Osteoblast (primary cell): ENCODE data around the gene PIK3C3. TPM values are rescaled to one million over a fixed set of nuclear protein-coding genes. Genes with fewer than 3 reads are reported as not detected.

Experiments used
- DNase-seq: peaks from one replicate; pipeline ENCODE4 v3.0.0; 2011; ENCODE audit warnings: low spot score, mixed read lengths; ENCODE audit not compliant: insufficient read length; ENCODE audit errors: missing footprints
- H2AFZ ChIP-seq: 2 replicates; pipeline ENCODE4 v1.6.0; 2011; ENCODE audit warnings: mild to moderate bottlenecking, low read length
- H3K27ac ChIP-seq: 2 replicates; pipeline ENCODE4 v1.5.1; 2011; ENCODE audit warnings: mild to moderate bottlenecking, low read depth, low read length, moderate library complexity
- H3K27me3 ChIP-seq: 2 replicates; pipeline ENCODE4 v1.6.0; 2012; ENCODE audit warnings: mild to moderate bottlenecking, control low read depth, inconsistent platforms, low read length, moderate library complexity; ENCODE audit not compliant: insufficient read depth
- H3K36me3 ChIP-seq: 2 replicates; pipeline ENCODE4 v1.5.1; 2011; ENCODE audit warnings: mild to moderate bottlenecking, low read length, control low read depth, moderate library complexity; ENCODE audit not compliant: insufficient read depth
- H3K4me1 ChIP-seq: 2 replicates; pipeline ENCODE4 v1.5.1; 2011; ENCODE audit warnings: mild to moderate bottlenecking, low read length, control low read depth, moderate library complexity; ENCODE audit not compliant: insufficient read depth
- H3K4me2 ChIP-seq: 2 replicates; pipeline ENCODE4 v1.6.0; 2011; ENCODE audit warnings: mild to moderate bottlenecking, low read length; ENCODE audit not compliant: insufficient read depth
- H3K4me3 ChIP-seq: fragments of 200-600 bp; sonication (generic); 3 replicates; pipeline ENCODE4 v1.5.1; 2012; ENCODE audit warnings: mild to moderate bottlenecking, low read length, inconsistent platforms; ENCODE audit not compliant: insufficient read depth
- H3K79me2 ChIP-seq: 2 replicates; pipeline ENCODE4 v1.6.0; 2012; ENCODE audit warnings: mild to moderate bottlenecking, low read length, control low read depth, inconsistent platforms; ENCODE audit not compliant: insufficient read depth
- H3K9me3 ChIP-seq: 2 replicates; pipeline ENCODE4 v1.5.1; 2011; ENCODE audit warnings: low read depth, low read length, control low read depth
- H4K20me1 ChIP-seq: 2 replicates; pipeline ENCODE4 v1.6.0; 2012; ENCODE audit warnings: mild to moderate bottlenecking, low read length, control low read depth; ENCODE audit not compliant: insufficient read depth
- CTCF ChIP-seq: IDR thresholded peaks from 2 replicates; pipeline ENCODE4 v1.5.1; 2011; ENCODE audit warnings: mild to moderate bottlenecking, low read depth, low read length, moderate library complexity; ENCODE audit errors: extremely low read depth
- total RNA-seq: library from RNA; depleted of rRNA; stranded (reverse); fragments of >200 nt; gene quantifications from 2 replicates; pipeline ENCODE4 v1.2.3, GENCODE V29; 2012

Gene PIK3C3
- total RNA-seq, 1 donor: 59.4 TPM

GRCh38 chr18:41928581-41928980 lies 26.5 kb upstream of the PIK3C3 start:
- H3K4me2 ChIP-seq: no peak overlapping the region
- no peak for DNase-seq
- no peaks in the 10 kb centered on the region for H3K4me1 ChIP-seq
- H3K27ac ChIP-seq: no peak overlapping the region
- TF ChIP-seq CTCF: no peak
- H3K27me3 ChIP-seq: no peaks in the 10 kb centered on the region
- no peak overlapping the region for H2AFZ ChIP-seq
- H3K9me3 ChIP-seq: no peaks in the 10 kb centered on the region
- no peaks in the 10 kb centered on the region for H3K36me3 ChIP-seq
- no peaks in the 10 kb centered on the region for H3K79me2 ChIP-seq
- no peaks in the 10 kb centered on the region for H4K20me1 ChIP-seq
- H3K4me3 ChIP-seq: no peak overlapping the region

- DNase-seq: no peak
These were observed 22.1 kb upstream of the PIK3C3 start for GRCh38 chr18:41932899-41933298.

GRCh38 chr18:41933778-41934177 lies 21.3 kb upstream of the PIK3C3 start:
- H3K4me1 ChIP-seq: peaks cover 18% of the 10 kb centered on the region
- no peak overlapping the region for H2AFZ ChIP-seq
- H3K4me2 ChIP-seq: no peak overlapping the region
- no peak for TF ChIP-seq CTCF
- no peak overlapping the region for H3K27ac ChIP-seq
- DNase-seq: no peak
- no peaks in the 10 kb centered on the region for H3K36me3 ChIP-seq
- H3K27me3 ChIP-seq: no peaks in the 10 kb centered on the region
- H3K4me3 ChIP-seq: no peak overlapping the region
- H3K9me3 ChIP-seq: no peaks in the 10 kb centered on the region
- no peaks in the 10 kb centered on the region for H4K20me1 ChIP-seq
- H3K79me2 ChIP-seq: no peaks in the 10 kb centered on the region

More at GRCh38 chr18:41932899-41933298, 22.1 kb upstream of the PIK3C3 start:
- Histone ChIP-seq H3K36me3 (no peaks in the 10 kb centered on the region), H3K27me3 (no peaks in the 10 kb centered on the region), H4K20me1 (no peaks in the 10 kb centered on the region), H3K4me1 (peaks cover 10% of the 10 kb centered on the region), H3K9me3 (no peaks in the 10 kb centered on the region), H3K79me2 (no peaks in the 10 kb centered on the region), H2AFZ (no peak overlapping the region), H3K4me3 (no peak overlapping the region), H3K27ac (no peak overlapping the region), H3K4me2 (no peak overlapping the region)
- TF ChIP-seq CTCF: no peak

GRCh38 chr18:41936471-41937134 lies 18.4 kb upstream of the PIK3C3 start:
- DNase-seq: no peak
- Histone ChIP-seq H3K27ac (peak overlapping the region; percentile 65), H3K36me3 (no peaks in the 10 kb centered on the region), H3K79me2 (no peaks in the 10 kb centered on the region), H3K4me1 (peaks cover 44% of the 10 kb centered on the region), H2AFZ (peak overlapping the region; percentile 88), H3K27me3 (no peaks in the 10 kb centered on the region), H3K9me3 (no peaks in the 10 kb centered on the region), H3K4me2 (peak overlapping the region; percentile 29), H3K4me3 (no peak overlapping the region), H4K20me1 (no peaks in the 10 kb centered on the region)
- TF ChIP-seq CTCF: no peak
